Calu3 (cell line): ENCODE data around the gene COPB2. TPM values are rescaled to one million over a fixed set of nuclear protein-coding genes. Genes with fewer than 3 reads are reported as not detected.
A peak's percentile ranks its signal among the peaks of the same experiment; 100 is the strongest.

Experiments
- BruUV-seq: library from RNA; stranded (reverse); fragments of 400-500 nt; replicated peaks from 2 replicates; lab custom pipeline; 2021; lab: Mats Ljungman, UMichigan
- CTCF ChIA-PET: fragments of 300-600 bp; sonication (Branson Sonifier 250); formaldehyde crosslinking; loops from one replicate; lab custom pipeline; 2022; ENCODE audit warnings: antibody characterized with exemption; lab: Charles Lee
- DNase-seq: peaks from one replicate; pipeline ENCODE4 v3.0.0; 2022
- H3K27ac Mint-ChIP-seq: one replicate; pipeline ENCODE4 v1.8.0; 2022; ENCODE audit warnings: mixed read lengths; ENCODE audit not compliant: unreplicated experiment
- H3K27me3 Mint-ChIP-seq: one replicate; pipeline ENCODE4 v1.8.0; 2022; ENCODE audit warnings: mixed read lengths; ENCODE audit not compliant: unreplicated experiment
- H3K36me3 Mint-ChIP-seq: one replicate; pipeline ENCODE4 v1.8.0; 2022; ENCODE audit warnings: mild to moderate bottlenecking, moderate library complexity, mixed read lengths; ENCODE audit not compliant: insufficient read depth, unreplicated experiment
- H3K4me1 Mint-ChIP-seq: one replicate; pipeline ENCODE4 v1.8.0; 2022; ENCODE audit warnings: mild to moderate bottlenecking, low read depth, mixed read lengths; ENCODE audit not compliant: unreplicated experiment
- H3K4me3 Mint-ChIP-seq: one replicate; pipeline ENCODE4 v1.8.0; 2022; ENCODE audit warnings: mild to moderate bottlenecking, low read depth, moderate library complexity, mixed read lengths; ENCODE audit not compliant: unreplicated experiment
- H3K9me3 Mint-ChIP-seq: one replicate; pipeline ENCODE4 v1.8.0; 2022; ENCODE audit warnings: low read depth, mixed read lengths; ENCODE audit not compliant: unreplicated experiment
- CTCF ChIP-seq: fragments of 200-600 bp; IDR thresholded peaks from one replicate; pipeline ENCODE4 v1.8.0; 2022; ENCODE audit warnings: antibody characterized with exemption; ENCODE audit not compliant: unreplicated experiment
- intact Hi-C: fragments of 100-400 bp; cut with micrococcal nuclease; formaldehyde crosslinking; loops from one replicate; pipeline ENCODE4 v1.10.0; 2022; ENCODE audit not compliant: unreplicated experiment
- total RNA-seq: library from RNA; stranded (reverse); gene quantifications from 2 replicates; pipeline ENCODE4 v1.2.3, GENCODE V29; 2022

COPB2 gene
- total RNA-seq, 1 experiment from 2014 or later, result 223 TPM

- intact Hi-C loops, result no loop called here
- no TSS peak for BruUV-seq
- peaks cover 49% of the 10 kb centered on the region for H3K4me1 Mint-ChIP-seq
- no peaks in the 10 kb centered on the region for H3K9me3 Mint-ChIP-seq
- H3K27me3 Mint-ChIP-seq, result no peaks in the 10 kb centered on the region
- no peak overlapping the region for H3K4me3 Mint-ChIP-seq
- no peaks in the 10 kb centered on the region for H3K36me3 Mint-ChIP-seq
- H3K27ac Mint-ChIP-seq, result no peak overlapping the region
- CTCF ChIA-PET, result interaction anchor here (0.6 to 3.6 kb wide), 6 partner anchors 10 to 206 kb away, joined by 3 to 18 read pairs (median 10); no protein-coding TSS in a partner anchor
- no peak for TF ChIP-seq CTCF
- DNase-seq, result peak; percentile 51
These were observed 71.6 kb downstream of the COPB2 start for GRCh38 chr3:139317660-139318430.

GRCh38 chr3:139317215-139317614 is 72.2 kb downstream of the COPB2 start:
- H3K27me3 Mint-ChIP-seq, result no peaks in the 10 kb centered on the region
- intact Hi-C loops, result no loop called here
- H3K36me3 Mint-ChIP-seq, result no peaks in the 10 kb centered on the region
- CTCF ChIA-PET, result interaction anchor here (0.6 to 3.6 kb wide), 5 partner anchors 11 to 205 kb away, joined by 3 to 18 read pairs (median 15); no protein-coding TSS in a partner anchor
- no peak overlapping the region for H3K4me3 Mint-ChIP-seq
- peaks cover 55% of the 10 kb centered on the region for H3K4me1 Mint-ChIP-seq
- no peak for TF ChIP-seq CTCF
- no TSS peak for BruUV-seq
- DNase-seq, result no peak
- no peaks in the 10 kb centered on the region for H3K9me3 Mint-ChIP-seq
- no peak overlapping the region for H3K27ac Mint-ChIP-seq

- no peak overlapping the region for H3K4me3 Mint-ChIP-seq
- CTCF ChIA-PET, result no interaction called here
- no peaks in the 10 kb centered on the region for H3K9me3 Mint-ChIP-seq
- intact Hi-C loops, result no loop called here
- no peak for DNase-seq
- no peak for TF ChIP-seq CTCF
- no TSS peak for BruUV-seq
- H3K27me3 Mint-ChIP-seq, result no peaks in the 10 kb centered on the region
- H3K27ac Mint-ChIP-seq, result no peak overlapping the region
- peaks cover 62% of the 10 kb centered on the region for H3K4me1 Mint-ChIP-seq
- no peaks in the 10 kb centered on the region for H3K36me3 Mint-ChIP-seq
These were observed 75.5 kb downstream of the COPB2 start for GRCh38 chr3:139313921-139314320.

GRCh38 chr3:139312959-139313358 is 76.5 kb downstream of the COPB2 start:
- Mint-ChIP-seq H3K4me3 (no peak overlapping the region), H3K27me3 (no peaks in the 10 kb centered on the region), H3K4me1 (peaks cover 62% of the 10 kb centered on the region), H3K27ac (peak overlapping the region; percentile 12), H3K36me3 (no peaks in the 10 kb centered on the region), H3K9me3 (no peaks in the 10 kb centered on the region)
- intact Hi-C loops, result no loop called here
- no TSS peak for BruUV-seq
- DNase-seq, result no peak
- no peak for TF ChIP-seq CTCF
- CTCF ChIA-PET, result interaction anchor here (0.6 kb wide), 1 partner anchor 377 kb away, joined by 6 read pairs; no protein-coding TSS in a partner anchor
